Upper lobe of left lung (tissue), 6 donors: ENCODE measurements around the gene ZNF81. TPM values are rescaled to one million over a fixed set of nuclear protein-coding genes. Genes with fewer than 3 reads are reported as not detected.

Source experiments
- ATAC-seq, 2 donors: fragments of 200-7000 bp; cut with Tn5 transposase; one replicate each; pipeline ENCODE4 v1.9.1; 2022; ENCODE audit warnings: mild to moderate bottlenecking in 2 of 2, moderate library complexity in 2 of 2; ENCODE audit not compliant: low FRiP score in 2 of 2
- DNase-seq, 2 donors: peaks; one replicate each; pipeline ENCODE4 v3.0.0-alpha.2; 2019 to 2020
- H3K27ac ChIP-seq, 4 donors: fragments of 200-600 bp; sonication (generic); one replicate each; pipeline ENCODE4 v1.5.1; 2016 to 2019
- H3K27me3 ChIP-seq, 4 donors: fragments of 200-600 bp; sonication (generic); one replicate each; pipeline ENCODE4 v1.5.1; 2017 to 2019
- H3K36me3 ChIP-seq, 4 donors: fragments of 200-600 bp; sonication (generic); one replicate each; pipeline ENCODE4 v1.5.1; 2016 to 2019
- H3K4me1 ChIP-seq, 4 donors: fragments of 200-600 bp; sonication (generic); one replicate each; pipeline ENCODE4 v1.5.1; 2018 to 2019
- H3K4me3 ChIP-seq, 4 donors: fragments of 200-600 bp; sonication (generic); one replicate each; pipeline ENCODE4 v1.5.1; 2017 to 2019; ENCODE audit warnings: mild to moderate bottlenecking in 2 of 4, moderate library complexity in 1 of 4
- H3K9me3 ChIP-seq, 4 donors: fragments of 200-600 bp; sonication (generic); one replicate each; pipeline ENCODE4 v1.5.1; 2018 to 2019
- EP300 ChIP-seq, 4 donors: sonication (generic); formaldehyde crosslinking; IDR thresholded peaks; one replicate each; pipeline ENCODE4 v1.5.1; 2017; ENCODE audit warnings: antibody characterized with exemption in 4 of 4, control low read depth in 2 of 4
- POLR2A ChIP-seq, 4 donors: fragments of 450-650 bp; IDR thresholded peaks; one replicate each; pipeline ENCODE4 v1.5.1; 2016 to 2017; ENCODE audit warnings: antibody characterized with exemption in 4 of 4, mild to moderate bottlenecking in 2 of 4
- POLR2AphosphoS5 ChIP-seq, 2 donors: sonication (generic); formaldehyde crosslinking; IDR thresholded peaks; one replicate each; pipeline ENCODE4 v1.5.1; 2017; ENCODE audit warnings: antibody characterized with exemption in 2 of 2
- WGBS, 2 donors: methylation state at CpG; one replicate each; pipeline ENCODE4 v1.1.5; 2017 to 2018; 5-methylcytosine and 5-hydroxymethylcytosine counted together
- total RNA-seq, 6 donors: library from RNA; depleted of rRNA in 4 of 6; stranded (reverse); fragments of >200 nt in 4 of 6; gene quantifications; one replicate each; pipeline versions ENCODE4 v1.1.0 to v1.2.1, GENCODE V29; 2016 to 2021
- TF ChIP-seq, protein P1 (sequence below), 6 experiments: fragments of 450-650 bp in 4 of 6; fragments of 200-600 bp in 2 of 6; sonication (generic) in 2 of 6; IDR thresholded peaks; one replicate each; pipeline ENCODE4 v1.5.1; 2016 to 2019; ENCODE audit warnings: antibody characterized with exemption in 6 of 6
- donor health status: DM: no; HTN: no; CAD: no; lungs with moderate emphysema.
- donor health status: DM: no; HTN: yes; CAD: no; lungs with severe emphysema.

ZNF81 gene
- total RNA-seq, 6 donors from 2014 or later, result 3.2 to 22.0 (median 9.0) TPM

DNA sequence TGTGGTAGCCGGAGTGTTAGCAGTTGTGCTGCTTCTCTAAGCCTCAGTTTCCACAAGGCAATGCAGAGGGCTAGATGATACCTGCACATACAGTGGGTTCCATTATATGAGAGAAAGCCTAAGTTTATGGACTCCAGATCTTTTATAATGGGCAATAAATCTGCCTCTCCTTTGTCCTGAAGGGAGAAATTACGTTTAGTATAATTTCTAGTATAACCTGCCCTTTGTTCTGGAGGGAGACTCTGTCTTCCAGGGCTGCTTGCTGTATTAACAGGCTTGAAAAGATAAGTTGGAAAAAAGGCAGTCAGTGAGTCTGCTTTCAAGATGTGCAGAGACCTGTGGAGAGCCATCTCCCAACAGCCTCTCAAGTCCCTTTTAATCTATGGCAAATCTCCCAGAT is 42.8 kb downstream of the ZNF81 start:
- WGBS, 2 donors, result 68 to 85% methylated on average over 2 of the region's 2 CpGs
- ATAC-seq (no peak), DNase-seq (no peak)

DNA sequence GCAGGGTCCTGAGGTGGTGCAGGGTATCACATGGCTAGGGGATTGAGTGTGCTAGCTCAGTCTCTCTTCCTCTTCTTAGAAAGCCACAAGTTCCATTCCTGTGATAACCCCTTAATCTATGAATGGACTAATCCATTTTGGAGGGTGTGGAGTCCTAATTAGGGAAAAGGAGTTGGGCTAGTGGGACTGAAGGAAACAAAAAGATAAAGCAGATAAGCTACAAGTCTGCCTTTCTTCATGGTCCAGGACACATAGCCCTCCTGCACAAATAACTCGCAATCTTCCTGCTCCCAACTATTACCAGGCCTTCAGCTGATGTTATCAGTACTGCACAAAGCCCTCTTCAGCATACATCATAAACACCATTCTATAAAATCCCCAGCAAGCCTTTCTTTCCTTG is 44.2 kb downstream of the ZNF81 start:
- H3K36me3 ChIP-seq, result no peaks in the 10 kb centered on the region
- H3K4me1 ChIP-seq, result no peaks in the 10 kb centered on the region
- DNase-seq (no peak), ATAC-seq (no peak)
- no peak overlapping the region for H3K27ac ChIP-seq
- H3K9me3 ChIP-seq, result no peaks in the 10 kb centered on the region
- TF ChIP-seq, protein P1, sequence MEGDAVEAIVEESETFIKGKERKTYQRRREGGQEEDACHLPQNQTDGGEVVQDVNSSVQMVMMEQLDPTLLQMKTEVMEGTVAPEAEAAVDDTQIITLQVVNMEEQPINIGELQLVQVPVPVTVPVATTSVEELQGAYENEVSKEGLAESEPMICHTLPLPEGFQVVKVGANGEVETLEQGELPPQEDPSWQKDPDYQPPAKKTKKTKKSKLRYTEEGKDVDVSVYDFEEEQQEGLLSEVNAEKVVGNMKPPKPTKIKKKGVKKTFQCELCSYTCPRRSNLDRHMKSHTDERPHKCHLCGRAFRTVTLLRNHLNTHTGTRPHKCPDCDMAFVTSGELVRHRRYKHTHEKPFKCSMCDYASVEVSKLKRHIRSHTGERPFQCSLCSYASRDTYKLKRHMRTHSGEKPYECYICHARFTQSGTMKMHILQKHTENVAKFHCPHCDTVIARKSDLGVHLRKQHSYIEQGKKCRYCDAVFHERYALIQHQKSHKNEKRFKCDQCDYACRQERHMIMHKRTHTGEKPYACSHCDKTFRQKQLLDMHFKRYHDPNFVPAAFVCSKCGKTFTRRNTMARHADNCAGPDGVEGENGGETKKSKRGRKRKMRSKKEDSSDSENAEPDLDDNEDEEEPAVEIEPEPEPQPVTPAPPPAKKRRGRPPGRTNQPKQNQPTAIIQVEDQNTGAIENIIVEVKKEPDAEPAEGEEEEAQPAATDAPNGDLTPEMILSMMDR (IDR thresholded peaks at IDR 0.05), result no peak
- TF ChIP-seq POLR2AphosphoS5 (IDR thresholded peaks at IDR 0.05) (no peak), EP300 (IDR thresholded peaks at IDR 0.05) (no peak), POLR2A (IDR thresholded peaks at IDR 0.05) (no peak)
- no peaks in the 10 kb centered on the region for H3K27me3 ChIP-seq
- H3K4me3 ChIP-seq, result no peak overlapping the region
- 56 to 100% methylated on average over 1 of the region's 1 CpG for WGBS, 2 donors

More for the DNA sequence above, 42.8 kb downstream of the ZNF81 start:
- no peak overlapping the region for H3K4me3 ChIP-seq
- no peak overlapping the region for H3K27ac ChIP-seq
- no peaks in the 10 kb centered on the region for H3K27me3 ChIP-seq
- H3K9me3 ChIP-seq, result no peaks in the 10 kb centered on the region
- H3K4me1 ChIP-seq, result no peaks in the 10 kb centered on the region
- no peaks in the 10 kb centered on the region for H3K36me3 ChIP-seq
- TF ChIP-seq POLR2A (IDR thresholded peaks at IDR 0.05) (no peak), POLR2AphosphoS5 (IDR thresholded peaks at IDR 0.05) (no peak), EP300 (IDR thresholded peaks at IDR 0.05) (no peak)
- TF ChIP-seq, protein P1 (IDR thresholded peaks at IDR 0.05), result no peak

DNA sequence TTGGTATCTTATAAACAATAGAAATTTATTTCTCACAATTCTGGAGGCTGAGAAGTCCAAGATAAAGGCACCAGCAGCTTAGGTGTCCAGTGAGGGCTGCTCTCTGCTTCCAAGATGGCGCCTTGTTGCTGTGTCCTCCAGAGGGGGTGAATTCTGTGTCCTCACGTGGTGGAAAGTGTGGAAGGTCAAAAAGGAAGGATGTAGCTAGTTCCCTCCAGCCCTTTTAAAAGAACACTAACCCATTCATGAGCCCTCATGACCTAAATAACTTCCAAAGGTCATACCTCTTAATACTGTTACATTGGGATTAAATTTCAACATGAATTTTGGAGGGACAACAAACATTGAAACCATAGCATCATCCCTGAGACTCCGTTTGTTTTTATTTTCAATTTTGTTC is 48.8 kb downstream of the ZNF81 start:
- Histone ChIP-seq H3K4me1 (no peaks in the 10 kb centered on the region), H3K36me3 (peaks cover 0 to 13% (median 0%) of the 10 kb centered on the region in 4 donors), H3K4me3 (no peak overlapping the region), H3K27me3 (no peaks in the 10 kb centered on the region), H3K9me3 (no peaks in the 10 kb centered on the region), H3K27ac (no peak overlapping the region)
- DNase-seq, result no peak
- TF ChIP-seq POLR2A (IDR thresholded peaks at IDR 0.05) (no peak), EP300 (IDR thresholded peaks at IDR 0.05) (no peak), POLR2AphosphoS5 (IDR thresholded peaks at IDR 0.05) (no peak)
- TF ChIP-seq, protein P1 (IDR thresholded peaks at IDR 0.05), result no peak
- no peak for ATAC-seq
- WGBS, 2 donors, result 58 to 81% methylated on average over 3 of the region's 3 CpGs

DNA sequence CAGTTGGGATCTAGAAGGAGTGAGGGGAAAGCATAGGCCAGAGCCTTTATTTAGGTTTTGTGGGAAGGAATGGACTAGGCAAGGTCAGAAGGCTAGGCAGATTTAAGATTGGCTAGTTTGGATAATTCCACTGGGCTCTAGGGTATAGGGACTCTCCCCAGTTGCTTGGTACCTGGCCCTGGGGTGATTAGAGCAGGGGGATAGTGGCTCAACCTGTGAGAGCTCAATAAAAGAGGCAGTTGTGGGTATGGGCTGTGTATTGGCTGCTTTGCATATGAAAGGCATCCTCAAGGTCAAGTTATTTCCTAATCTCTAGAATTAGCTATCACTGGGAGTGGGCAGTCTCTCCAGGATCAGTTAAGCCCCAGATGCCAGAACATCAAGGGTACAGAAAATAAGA is 61.3 kb downstream of the ZNF81 start:
- H3K27me3 ChIP-seq, result no peaks in the 10 kb centered on the region
- DNase-seq (no peak), ATAC-seq (no peak)
- no peaks in the 10 kb centered on the region for H3K4me1 ChIP-seq
- TF ChIP-seq, protein P1 (IDR thresholded peaks at IDR 0.05), result no peak
- no peak for TF ChIP-seq POLR2AphosphoS5 (IDR thresholded peaks at IDR 0.05)
- no peak for TF ChIP-seq POLR2A (IDR thresholded peaks at IDR 0.05)
- no peak for TF ChIP-seq EP300 (IDR thresholded peaks at IDR 0.05)
- no peaks in the 10 kb centered on the region for H3K9me3 ChIP-seq
- H3K4me3 ChIP-seq, result no peak overlapping the region
- H3K36me3 ChIP-seq, result peaks cover 0 to 3% (median 0%) of the 10 kb centered on the region in 4 donors
- H3K27ac ChIP-seq, result no peak overlapping the region

DNA sequence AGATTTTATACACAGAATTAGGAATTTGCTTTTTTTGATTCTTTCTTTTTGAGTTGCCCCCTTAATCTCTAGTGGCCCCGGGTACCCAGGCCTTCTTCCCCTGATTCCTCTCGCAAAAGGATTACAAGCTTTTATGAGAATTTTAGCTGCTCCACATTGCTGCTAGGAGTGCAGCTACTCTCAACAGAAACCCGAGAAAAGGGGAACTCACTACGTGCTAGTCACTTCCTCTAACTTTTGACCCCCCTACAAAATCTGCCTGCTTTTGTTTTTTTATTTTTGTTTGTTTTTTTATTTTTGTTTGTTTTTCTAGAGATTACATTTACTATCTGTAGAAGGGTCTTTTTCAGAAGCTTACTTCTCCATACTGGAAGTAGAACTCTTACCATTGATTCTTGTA is 64.1 kb downstream of the ZNF81 start:
- 43 to 54% methylated on average over 4 of the region's 4 CpGs for WGBS, 2 donors
- ATAC-seq (no peak), DNase-seq (no peak)
- Histone ChIP-seq H3K27me3 (no peaks in the 10 kb centered on the region), H3K36me3 (peaks cover 0 to 3% (median 0%) of the 10 kb centered on the region in 4 donors), H3K27ac (no peak overlapping the region), H3K4me1 (no peaks in the 10 kb centered on the region), H3K9me3 (no peaks in the 10 kb centered on the region), H3K4me3 (no peak overlapping the region)
- TF ChIP-seq EP300 (IDR thresholded peaks at IDR 0.05), result no peak
- no peak for TF ChIP-seq POLR2A (IDR thresholded peaks at IDR 0.05)
- TF ChIP-seq POLR2AphosphoS5 (IDR thresholded peaks at IDR 0.05), result no peak
- TF ChIP-seq, protein P1 (IDR thresholded peaks at IDR 0.05), result no peak
